B cell (primary cell): Measurements from ENCODE around the gene DSG3. TPM values are rescaled to one million over a fixed set of nuclear protein-coding genes. Genes with fewer than 3 reads are reported as not detected.

Source experiments
- ATAC-seq: fragments of 200-7000 bp; cut with Tn5 transposase; one replicate; pipeline ENCODE4 v1.10.0; 2021; ENCODE audit warnings: low read depth, mild to moderate bottlenecking, moderate number of reproducible peaks, moderate library complexity
- CTCF ChIA-PET: fragments of 350-600 bp; sonication (Branson Sonifier 250); formaldehyde crosslinking; loops from one replicate; lab custom pipeline; 2021; ENCODE audit warnings: antibody characterized with exemption, inconsistent platforms; lab: Charles Lee
- POLR2A ChIA-PET: fragments of 350-600 bp; sonication (Branson Sonifier 250); formaldehyde crosslinking; loops from one replicate; lab custom pipeline; 2021; ENCODE audit warnings: antibody characterized with exemption; lab: Charles Lee
- DNase-seq: peaks from one replicate; pipeline ENCODE4 v3.0.0; 2013
- H2AFZ ChIP-seq: 2 replicates; pipeline ENCODE4 v1.6.1; 2012; ENCODE audit warnings: mild to moderate bottlenecking, low read depth, low read length; ENCODE audit not compliant: insufficient read depth, poor library complexity, severe bottlenecking
- H3K27ac ChIP-seq, 2 donors: 1 replicate in 1 of 2; 2 replicates in 1 of 2; pipeline ENCODE4 v1.5.1; 2012 to 2013; ENCODE audit warnings: low read length in 2 of 2, mild to moderate bottlenecking in 2 of 2, moderate library complexity in 1 of 2
- H3K27me3 ChIP-seq, 4 experiments: fragments of 200-600 bp in 1 of 4; sonication (generic) in 1 of 4; replicated peaks in 1 of 4; 1 replicate in 2 of 4; 2 replicates in 2 of 4; pipeline versions ENCODE4 v1.6.1 to v1.7.0; 2013 to 2016; ENCODE audit warnings: low read length in 3 of 4, mild to moderate bottlenecking in 2 of 4, mixed read lengths in 1 of 4, moderate library complexity in 1 of 4; ENCODE audit not compliant: insufficient read depth in 4 of 4, control insufficient read depth in 3 of 4; ENCODE audit errors: control extremely low read depth in 1 of 4
- H3K36me3 ChIP-seq, 2 experiments: replicated peaks in 1 of 2; 1 replicate in 1 of 2; 2 replicates in 1 of 2; pipeline versions ENCODE4 v1.6.1 to v1.7.1; 2013; ENCODE audit warnings: low read length in 1 of 2; ENCODE audit not compliant: insufficient read depth in 2 of 2, control insufficient read depth in 1 of 2; ENCODE audit errors: control extremely low read depth in 1 of 2, extremely low read depth in 1 of 2
- H3K4me1 ChIP-seq, 2 donors: fragments of 200-600 bp in 1 of 2; sonication (generic) in 1 of 2; 1 replicate in 1 of 2; 2 replicates in 1 of 2; pipeline versions ENCODE4 v1.5.1 to v1.6.1; 2013 to 2017; ENCODE audit warnings: low read length in 2 of 2; ENCODE audit not compliant: control insufficient read depth in 2 of 2, insufficient read depth in 2 of 2
- H3K4me2 ChIP-seq: replicated peaks from 2 replicates; pipeline ENCODE3; 2012; ENCODE audit warnings: mild to moderate bottlenecking, low read depth, low read length; ENCODE audit not compliant: poor library complexity, severe bottlenecking
- H3K4me3 ChIP-seq, 5 experiments: fragments of 200-600 bp in 1 of 5; sonication (generic) in 1 of 5; 1 replicate in 3 of 5; 2 replicates in 2 of 5; pipeline versions ENCODE4 v1.5.1 to v1.7.0; 2011 to 2016; ENCODE audit warnings: low read length in 4 of 5, mild to moderate bottlenecking in 4 of 5, low read depth in 2 of 5, control low read depth in 1 of 5, moderate library complexity in 1 of 5; ENCODE audit not compliant: insufficient read depth in 1 of 5; ENCODE audit errors: control extremely low read depth in 1 of 5, extremely low read depth in 1 of 5
- H3K79me2 ChIP-seq: fragments of 200-600 bp; sonication (generic); one replicate; pipeline ENCODE4 v1.6.0; 2016; ENCODE audit warnings: low read length; ENCODE audit not compliant: control insufficient read depth, insufficient read depth
- H3K9ac ChIP-seq: fragments of 200-600 bp; sonication (generic); 2 replicates; pipeline ENCODE4 v1.6.1; 2017; ENCODE audit warnings: mild to moderate bottlenecking, low read length, moderate library complexity
- H3K9me3 ChIP-seq, 3 donors: one replicate each; pipeline versions ENCODE4 v1.6.1 to v1.7.1; 2013; ENCODE audit warnings: low read length in 2 of 3; ENCODE audit not compliant: control insufficient read depth in 2 of 3, insufficient read depth in 1 of 3; ENCODE audit errors: control extremely low read depth in 1 of 3
- H4K20me1 ChIP-seq: 2 replicates; pipeline ENCODE4 v1.6.0; 2012; ENCODE audit warnings: mild to moderate bottlenecking, low read length; ENCODE audit not compliant: insufficient read depth, control insufficient read depth, poor library complexity, severe bottlenecking
- H3K27ac Mint-ChIP-seq: one replicate; pipeline ENCODE4 v1.8.0; 2021; ENCODE audit warnings: mixed read lengths
- H3K27me3 Mint-ChIP-seq: one replicate; pipeline ENCODE4 v1.8.0; 2021; ENCODE audit warnings: mixed read lengths
- H3K4me1 Mint-ChIP-seq: one replicate; pipeline ENCODE4 v1.8.0; 2021; ENCODE audit warnings: mixed read lengths
- H3K4me3 Mint-ChIP-seq: one replicate; pipeline ENCODE4 v1.8.0; 2021; ENCODE audit warnings: mixed read lengths
- H3K9me3 Mint-ChIP-seq: one replicate; pipeline ENCODE4 v1.8.0; 2022; ENCODE audit warnings: mixed read lengths; ENCODE audit not compliant: insufficient read depth
- EZH2 ChIP-seq: IDR thresholded peaks from 2 replicates; pipeline ENCODE4 v1.6.1; 2012; ENCODE audit warnings: borderline replicate concordance, low read depth, mild to moderate bottlenecking, moderate library complexity, low read length; ENCODE audit not compliant: insufficient read depth, poor library complexity, severe bottlenecking
- WGBS: methylation state at CpG from one replicate; pipeline ENCODE4 v1.1.5; 2013; ENCODE audit warnings: missing lambda C conversion rate; ENCODE audit not compliant: insufficient coverage; 5-methylcytosine and 5-hydroxymethylcytosine counted together
- intact Hi-C: fragments of 100-400 bp; cut with micrococcal nuclease; formaldehyde crosslinking; loops from one replicate; pipeline ENCODE4 v1.10.0; 2022
- polyA plus RNA-seq: library from polyadenylated mRNA; depleted of rRNA; stranded (reverse); fragments of >200 nt; gene quantifications from 2 replicates; pipeline ENCODE4 v1.2.3, GENCODE V29; 2012
- total RNA-seq, 2 donors: library from RNA; stranded (reverse); fragments of 120-200 nt in 1 of 2; gene quantifications; 1 replicate in 1 of 2; 2 replicates in 1 of 2; pipeline versions ENCODE4 v1.2.3 to v1.2.4, GENCODE V29; 2013 to 2022
- TF ChIP-seq, protein P1 (sequence below): fragments of 200-600 bp; IDR thresholded peaks from one replicate; pipeline ENCODE4 v1.8.0; 2022; ENCODE audit warnings: antibody characterized with exemption, mild to moderate bottlenecking

The DSG3 gene
- total and polyA plus RNA-seq, 2 donors (not counting 1 experiment from before 2014, with no cell fraction given): not detected

DNA sequence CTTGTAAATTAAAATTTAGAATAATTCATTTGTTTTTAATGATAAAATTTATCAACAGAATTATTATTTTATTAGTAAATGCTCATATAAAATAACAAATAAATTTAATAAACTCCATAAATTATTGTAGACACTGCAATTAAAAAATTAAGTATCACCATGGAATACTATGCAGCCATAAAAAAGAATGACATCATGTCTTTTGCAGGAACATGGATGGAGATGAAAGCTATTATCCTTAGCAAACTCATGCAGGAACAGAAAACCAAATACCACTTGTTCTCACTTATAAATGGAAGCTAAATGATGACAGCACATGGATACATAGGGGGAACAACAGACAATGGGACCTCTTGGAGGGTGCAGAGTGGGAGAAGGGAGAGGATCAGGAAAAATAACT is 29.7 kb upstream of the DSG3 start:
- Histone ChIP-seq H3K27ac (no peak overlapping the region), H3K4me2 (no peak overlapping the region), H3K4me1 (no peaks in the 10 kb centered on the region), H2AFZ (no peak overlapping the region), H3K9me3 (peaks cover 0 to 3% (median 1%) of the 10 kb centered on the region in 3 donors), H3K27me3 (no peaks in the 10 kb centered on the region), H4K20me1 (no peaks in the 10 kb centered on the region), H3K79me2 (no peaks in the 10 kb centered on the region), H3K36me3 (no peaks in the 10 kb centered on the region), H3K9ac (no peak overlapping the region), H3K4me3 (no peak overlapping the region)
- ATAC-seq (no peak), DNase-seq (no peak)
- no peaks in the 10 kb centered on the region for H3K4me1 Mint-ChIP-seq
- intact Hi-C loops: no loop called here
- TF ChIP-seq, protein P1, sequence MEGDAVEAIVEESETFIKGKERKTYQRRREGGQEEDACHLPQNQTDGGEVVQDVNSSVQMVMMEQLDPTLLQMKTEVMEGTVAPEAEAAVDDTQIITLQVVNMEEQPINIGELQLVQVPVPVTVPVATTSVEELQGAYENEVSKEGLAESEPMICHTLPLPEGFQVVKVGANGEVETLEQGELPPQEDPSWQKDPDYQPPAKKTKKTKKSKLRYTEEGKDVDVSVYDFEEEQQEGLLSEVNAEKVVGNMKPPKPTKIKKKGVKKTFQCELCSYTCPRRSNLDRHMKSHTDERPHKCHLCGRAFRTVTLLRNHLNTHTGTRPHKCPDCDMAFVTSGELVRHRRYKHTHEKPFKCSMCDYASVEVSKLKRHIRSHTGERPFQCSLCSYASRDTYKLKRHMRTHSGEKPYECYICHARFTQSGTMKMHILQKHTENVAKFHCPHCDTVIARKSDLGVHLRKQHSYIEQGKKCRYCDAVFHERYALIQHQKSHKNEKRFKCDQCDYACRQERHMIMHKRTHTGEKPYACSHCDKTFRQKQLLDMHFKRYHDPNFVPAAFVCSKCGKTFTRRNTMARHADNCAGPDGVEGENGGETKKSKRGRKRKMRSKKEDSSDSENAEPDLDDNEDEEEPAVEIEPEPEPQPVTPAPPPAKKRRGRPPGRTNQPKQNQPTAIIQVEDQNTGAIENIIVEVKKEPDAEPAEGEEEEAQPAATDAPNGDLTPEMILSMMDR: no peak
- no peak for TF ChIP-seq EZH2
- no peak overlapping the region for H3K4me3 Mint-ChIP-seq
- no peak overlapping the region for H3K27ac Mint-ChIP-seq
- ChIA-PET POLR2A (no interaction called here), CTCF (no interaction called here)
- H3K9me3 Mint-ChIP-seq: peaks cover 2% of the 10 kb centered on the region
- no peaks in the 10 kb centered on the region for H3K27me3 Mint-ChIP-seq

DNA sequence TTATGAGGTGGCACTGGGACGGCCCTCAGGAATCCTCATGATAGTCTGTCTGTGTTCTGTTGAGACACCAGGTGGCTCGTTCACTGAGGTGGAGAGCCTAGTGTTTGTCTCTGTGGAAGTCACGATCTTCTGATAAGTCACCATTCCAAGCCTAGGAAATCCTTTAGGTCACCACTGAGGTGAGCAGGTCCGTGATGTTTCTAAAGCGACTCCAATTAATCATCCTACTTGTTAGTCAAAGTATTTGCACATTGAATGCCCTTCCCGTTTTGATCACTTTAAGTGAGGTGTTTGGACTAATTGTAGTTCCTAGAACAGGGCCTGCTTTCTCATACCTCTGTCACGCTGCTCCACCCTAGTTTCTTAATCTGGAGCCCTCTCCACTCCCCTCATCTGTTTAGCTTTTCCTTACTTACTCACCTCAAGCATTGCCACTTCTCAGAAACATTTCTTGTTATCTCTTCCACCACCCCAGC is 28.0 kb upstream of the DSG3 start:
- no peaks in the 10 kb centered on the region for H3K4me1 Mint-ChIP-seq
- Histone ChIP-seq H3K4me2 (no peak overlapping the region), H3K9ac (no peak overlapping the region), H3K27me3 (no peaks in the 10 kb centered on the region), H3K27ac (no peak overlapping the region), H3K4me3 (no peak overlapping the region), H2AFZ (no peak overlapping the region), H3K9me3 (peaks cover 0 to 3% (median 1%) of the 10 kb centered on the region in 3 donors), H3K4me1 (no peaks in the 10 kb centered on the region), H3K36me3 (no peaks in the 10 kb centered on the region), H4K20me1 (no peaks in the 10 kb centered on the region), H3K79me2 (no peaks in the 10 kb centered on the region)
- TF ChIP-seq, protein P1: no peak
- TF ChIP-seq EZH2: no peak
- CTCF ChIA-PET: no interaction called here
- DNase-seq: no peak
- H3K9me3 Mint-ChIP-seq: peaks cover 2% of the 10 kb centered on the region
- no peaks in the 10 kb centered on the region for H3K27me3 Mint-ChIP-seq
- ATAC-seq: no peak
- no peak overlapping the region for H3K27ac Mint-ChIP-seq
- WGBS: 100% methylated on average over 2 of the region's 7 CpGs
- POLR2A ChIA-PET: no interaction called here
- H3K4me3 Mint-ChIP-seq: no peak overlapping the region
- intact Hi-C loops: no loop called here
